GM12878 (cell line): ENCODE results near the gene ZNF732.

Experiments used
- ASH2L ChIP-seq: fragments of 300-600, 200-600 bp; sonication (generic); IDR thresholded peaks from 2 replicates; pipeline ENCODE4 v1.6.1; 2017; ENCODE audit warnings: low read depth, mild to moderate bottlenecking, borderline replicate concordance
- CREB1 ChIP-seq: IDR thresholded peaks from 2 replicates; pipeline ENCODE4 v1.6.1; 2012; ENCODE audit warnings: low read depth, mild to moderate bottlenecking, inconsistent platforms
- CTCF ChIP-seq, 3 experiments: IDR thresholded peaks in 2 of 3; conservative IDR thresholded peaks in 1 of 3; 2 replicates each; pipeline ENCODE4 v1.5.1; 2011; ENCODE audit warnings: low read depth in 3 of 3, low read length in 3 of 3, mild to moderate bottlenecking in 3 of 3, control low read depth in 2 of 3, moderate library complexity in 2 of 3, inconsistent platforms in 1 of 3, mixed read lengths in 1 of 3; ENCODE audit not compliant: control insufficient read depth in 2 of 3, insufficient read depth in 1 of 3; ENCODE audit errors: extremely low read depth in 1 of 3
- EP300 ChIP-seq, 2 experiments: fragments of 150-350 bp in 1 of 2; IDR thresholded peaks; 2 replicates each; pipeline ENCODE4 v1.6.1; 2011 to 2012; ENCODE audit warnings: low read depth in 2 of 2, low read length in 2 of 2, borderline replicate concordance in 1 of 2, improper control_type of control experiment in 1 of 2, inconsistent platforms in 1 of 2; ENCODE audit not compliant: control insufficient read depth in 1 of 2
- HDAC6 ChIP-seq: fragments of 200-600 bp; sonication (generic); IDR thresholded peaks from one replicate; pipeline ENCODE4 v1.8.0; 2017; ENCODE audit warnings: antibody characterized with exemption; ENCODE audit not compliant: unreplicated experiment
- JUND ChIP-seq: IDR thresholded peaks from 2 replicates; pipeline ENCODE4 v1.6.1; 2012; ENCODE audit warnings: low read depth, mild to moderate bottlenecking, low read length, improper control_type of control experiment, moderate library complexity
- MEF2A ChIP-seq: IDR thresholded peaks from 2 replicates; pipeline ENCODE4 v1.6.1; 2011; ENCODE audit warnings: low read depth, mild to moderate bottlenecking, low read length, moderate library complexity; ENCODE audit not compliant: insufficient read depth
- MYC ChIP-seq: IDR thresholded peaks from 2 replicates; pipeline ENCODE4 v1.6.1; 2011; ENCODE audit warnings: mild to moderate bottlenecking, low read length, moderate library complexity, inconsistent platforms; ENCODE audit not compliant: insufficient read depth, insufficient replicate concordance, insufficient read length, severe bottlenecking
- SMARCA5 ChIP-seq: fragments of 450-650 bp; IDR thresholded peaks from 2 replicates; pipeline ENCODE4 v1.6.1; 2017; ENCODE audit warnings: mild to moderate bottlenecking

GRCh38 chr4:242121-242848 lies 63.0 kb downstream of the ZNF732 start:
- no peak for TF ChIP-seq CREB1
- no peak for TF ChIP-seq JUND
- no peak for TF ChIP-seq SMARCA5
- TF ChIP-seq ASH2L, result no peak
- no peak for TF ChIP-seq EP300 (IDR thresholded peaks at IDR 0.05; ENCODE audit: borderline replicate concordance in 1 of 2, control insufficient read depth in 1 of 2, low read depth in 2 of 2, low read length in 2 of 2)
- TF ChIP-seq CTCF (IDR thresholded peaks at IDR 0.05 in 2 of 3, conservative IDR thresholded peaks at IDR 0.05 in 1 of 3; ENCODE audit: control insufficient read depth in 2 of 3, extremely low read depth in 1 of 3, insufficient read depth in 1 of 3, low read depth in 3 of 3, low read length in 3 of 3), result peak; percentile 55 to 76 (median 69); a peak in 5 of 6 replicates
- no peak for TF ChIP-seq MEF2A
- no peak for TF ChIP-seq HDAC6
- TF ChIP-seq MYC, result no peak
